Ishikawa (cell line): ENCODE measurements around the gene OTUD3.

ENCODE experiments used
- CEBPB ChIP-seq: IDR thresholded peaks from 2 replicates; pipeline ENCODE4 v1.6.1; 2012
- EP300 ChIP-seq: IDR thresholded peaks from 2 replicates; pipeline ENCODE4 v1.6.1; 2012; ENCODE audit warnings: borderline replicate concordance
- FOXM1 ChIP-seq: IDR thresholded peaks from 2 replicates; pipeline ENCODE4 v1.6.1; 2012; ENCODE audit warnings: low read depth, borderline replicate concordance
- TAF1 ChIP-seq: IDR thresholded peaks from 2 replicates; pipeline ENCODE4 v1.6.1; 2012; ENCODE audit warnings: low read depth, mild to moderate bottlenecking
- TF ChIP-seq, protein P1 (sequence below): IDR thresholded peaks from 2 replicates; pipeline ENCODE4 v1.6.1; 2012
- TF ChIP-seq, protein P2 (sequence below): IDR thresholded peaks from 2 replicates; pipeline ENCODE4 v1.6.1; 2012
- TF ChIP-seq, protein P3 (sequence below): IDR thresholded peaks from 2 replicates; pipeline ENCODE4 v1.6.1; 2012; ENCODE audit warnings: low read depth, mild to moderate bottlenecking

DNA sequence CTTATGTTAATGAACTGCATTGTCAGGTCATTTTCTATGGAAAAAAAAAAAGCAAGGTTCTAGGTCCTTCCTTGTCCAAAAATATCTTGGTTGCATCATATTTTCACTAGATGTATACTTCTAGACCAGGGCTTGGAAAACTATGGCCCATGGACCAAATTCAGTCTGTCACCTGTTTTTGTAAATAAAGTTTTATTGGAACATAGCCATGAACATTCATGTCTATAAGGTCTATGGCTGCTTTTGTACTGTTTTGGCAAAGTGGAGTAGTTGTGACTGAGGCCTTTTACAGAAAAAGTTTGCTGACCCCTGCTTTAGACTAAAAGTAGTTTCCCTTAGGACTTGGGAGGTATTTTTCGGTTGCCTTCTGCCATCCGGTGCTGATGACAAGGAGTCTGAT lies 60.5 kb downstream of the OTUD3 start:
- TF ChIP-seq, protein P1, sequence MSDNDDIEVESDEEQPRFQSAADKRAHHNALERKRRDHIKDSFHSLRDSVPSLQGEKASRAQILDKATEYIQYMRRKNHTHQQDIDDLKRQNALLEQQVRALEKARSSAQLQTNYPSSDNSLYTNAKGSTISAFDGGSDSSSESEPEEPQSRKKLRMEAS = no peak
- TF ChIP-seq, protein P2, sequence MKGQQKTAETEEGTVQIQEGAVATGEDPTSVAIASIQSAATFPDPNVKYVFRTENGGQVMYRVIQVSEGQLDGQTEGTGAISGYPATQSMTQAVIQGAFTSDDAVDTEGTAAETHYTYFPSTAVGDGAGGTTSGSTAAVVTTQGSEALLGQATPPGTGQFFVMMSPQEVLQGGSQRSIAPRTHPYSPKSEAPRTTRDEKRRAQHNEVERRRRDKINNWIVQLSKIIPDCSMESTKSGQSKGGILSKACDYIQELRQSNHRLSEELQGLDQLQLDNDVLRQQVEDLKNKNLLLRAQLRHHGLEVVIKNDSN = no peak
- TF ChIP-seq FOXM1 = no peak
- no peak for TF ChIP-seq CEBPB
- no peak for TF ChIP-seq EP300
- TF ChIP-seq TAF1 = no peak
- TF ChIP-seq, protein P3, sequence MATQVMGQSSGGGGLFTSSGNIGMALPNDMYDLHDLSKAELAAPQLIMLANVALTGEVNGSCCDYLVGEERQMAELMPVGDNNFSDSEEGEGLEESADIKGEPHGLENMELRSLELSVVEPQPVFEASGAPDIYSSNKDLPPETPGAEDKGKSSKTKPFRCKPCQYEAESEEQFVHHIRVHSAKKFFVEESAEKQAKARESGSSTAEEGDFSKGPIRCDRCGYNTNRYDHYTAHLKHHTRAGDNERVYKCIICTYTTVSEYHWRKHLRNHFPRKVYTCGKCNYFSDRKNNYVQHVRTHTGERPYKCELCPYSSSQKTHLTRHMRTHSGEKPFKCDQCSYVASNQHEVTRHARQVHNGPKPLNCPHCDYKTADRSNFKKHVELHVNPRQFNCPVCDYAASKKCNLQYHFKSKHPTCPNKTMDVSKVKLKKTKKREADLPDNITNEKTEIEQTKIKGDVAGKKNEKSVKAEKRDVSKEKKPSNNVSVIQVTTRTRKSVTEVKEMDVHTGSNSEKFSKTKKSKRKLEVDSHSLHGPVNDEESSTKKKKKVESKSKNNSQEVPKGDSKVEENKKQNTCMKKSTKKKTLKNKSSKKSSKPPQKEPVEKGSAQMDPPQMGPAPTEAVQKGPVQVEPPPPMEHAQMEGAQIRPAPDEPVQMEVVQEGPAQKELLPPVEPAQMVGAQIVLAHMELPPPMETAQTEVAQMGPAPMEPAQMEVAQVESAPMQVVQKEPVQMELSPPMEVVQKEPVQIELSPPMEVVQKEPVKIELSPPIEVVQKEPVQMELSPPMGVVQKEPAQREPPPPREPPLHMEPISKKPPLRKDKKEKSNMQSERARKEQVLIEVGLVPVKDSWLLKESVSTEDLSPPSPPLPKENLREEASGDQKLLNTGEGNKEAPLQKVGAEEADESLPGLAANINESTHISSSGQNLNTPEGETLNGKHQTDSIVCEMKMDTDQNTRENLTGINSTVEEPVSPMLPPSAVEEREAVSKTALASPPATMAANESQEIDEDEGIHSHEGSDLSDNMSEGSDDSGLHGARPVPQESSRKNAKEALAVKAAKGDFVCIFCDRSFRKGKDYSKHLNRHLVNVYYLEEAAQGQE = no peak
